ENCODE results near the gene DRC7.

GRCh38 chr16:57757883-57758282, 63.3 kb downstream of the DRC7 start:
- TF ChIP-seq CTCF (IDR thresholded peaks at IDR 0.05) (no peak), POLR2A (IDR thresholded peaks at IDR 0.05) (no peak), POLR2AphosphoS5 (IDR thresholded peaks at IDR 0.05; ENCODE audit: insufficient read depth in 1 of 2, low read depth in 1 of 2) (no peak)
